CD4-positive, alpha-beta T cell (primary cell): ENCODE data around the gene N4BP2L1. TPM values are rescaled to one million over a fixed set of nuclear protein-coding genes. Genes with fewer than 3 reads are reported as not detected.

Experiments used
- ATAC-seq: fragments of 200-7000 bp; cut with Tn5 transposase; one replicate; pipeline ENCODE4 v1.10.0; 2022; ENCODE audit warnings: mild to moderate bottlenecking; ENCODE audit not compliant: poor library complexity
- CTCF ChIA-PET: fragments of 350-600 bp; sonication (Branson Sonifier 250); formaldehyde crosslinking; loops from one replicate; lab custom pipeline; 2021; ENCODE audit warnings: antibody characterized with exemption, inconsistent platforms; lab: Charles Lee
- POLR2A ChIA-PET: fragments of 350-600 bp; sonication (Branson Sonifier 250); formaldehyde crosslinking; loops from one replicate; lab custom pipeline; 2021; ENCODE audit warnings: antibody characterized with exemption, inconsistent platforms; lab: Charles Lee
- DNase-seq, 14 experiments: peaks; one replicate each; pipeline ENCODE4 v3.0.0-alpha.2; 2013 to 2020; ENCODE audit warnings: mixed read lengths in 2 of 14
- H3K27ac ChIP-seq, 2 donors: one replicate each; pipeline versions ENCODE4 v1.5.1 to v1.7.0; 2013; ENCODE audit warnings: low read length in 2 of 2, low read depth in 1 of 2, mild to moderate bottlenecking in 1 of 2
- H3K27me3 ChIP-seq, 2 experiments: 1 replicate in 1 of 2; 2 replicates in 1 of 2; pipeline versions ENCODE4 v1.6.1 to v1.7.0; 2013; ENCODE audit warnings: low read length in 2 of 2, control low read depth in 1 of 2, mild to moderate bottlenecking in 1 of 2, moderate library complexity in 1 of 2; ENCODE audit not compliant: insufficient read depth in 2 of 2, control insufficient read depth in 1 of 2
- H3K36me3 ChIP-seq: one replicate; pipeline ENCODE4 v1.6.1; 2013; ENCODE audit warnings: low read length, control low read depth; ENCODE audit not compliant: insufficient read depth
- H3K4me1 ChIP-seq: one replicate; pipeline ENCODE4 v1.6.1; 2013; ENCODE audit warnings: low read length, control low read depth; ENCODE audit not compliant: insufficient read depth
- H3K4me3 ChIP-seq: one replicate; pipeline ENCODE4 v1.5.1; 2013; ENCODE audit warnings: mild to moderate bottlenecking, low read length, moderate library complexity
- H3K9me3 ChIP-seq, 2 experiments: 1 replicate in 1 of 2; 2 replicates in 1 of 2; pipeline versions ENCODE4 v1.6.1 to v1.7.0; 2013; ENCODE audit warnings: low read length in 2 of 2, mild to moderate bottlenecking in 2 of 2, control low read depth in 1 of 2, moderate library complexity in 1 of 2; ENCODE audit not compliant: control insufficient read depth in 1 of 2, insufficient read depth in 1 of 2
- H3K27ac Mint-ChIP-seq: one replicate; pipeline ENCODE4 v1.8.0; 2020; ENCODE audit warnings: mixed read lengths
- H3K27me3 Mint-ChIP-seq: one replicate; pipeline ENCODE4 v1.8.0; 2021; ENCODE audit warnings: mixed read lengths
- H3K36me3 Mint-ChIP-seq: one replicate; pipeline ENCODE4 v1.8.0; 2021; ENCODE audit warnings: low read depth, mixed read lengths
- H3K4me1 Mint-ChIP-seq: one replicate; pipeline ENCODE4 v1.8.0; 2021; ENCODE audit warnings: low read depth, mixed read lengths
- H3K4me3 Mint-ChIP-seq: one replicate; pipeline ENCODE4 v1.8.0; 2020; ENCODE audit warnings: mild to moderate bottlenecking, mixed read lengths
- H3K9me3 Mint-ChIP-seq: one replicate; pipeline ENCODE4 v1.8.0; 2020; ENCODE audit warnings: mixed read lengths
- CTCF ChIP-seq: fragments of 200-600 bp; IDR thresholded peaks from one replicate; pipeline ENCODE4 v1.8.0; 2022; ENCODE audit warnings: antibody characterized with exemption, mild to moderate bottlenecking
- intact Hi-C, 2 experiments: fragments of 100-400 bp; cut with DNase I in 1 of 2; cut with micrococcal nuclease in 1 of 2; formaldehyde crosslinking; loops; one replicate each; pipeline versions ENCODE4 v1.15.1 to v1.9.0; 2023 to 2025; cut with DNase I, micrococcal nuclease
- total RNA-seq, 174 experiments: library from RNA in 2 of 174; stranded (reverse) in 2 of 174; gene quantifications; one replicate each; pipeline ENCODE4 v1.2.3 and lab custom pipeline; 2021 to 2026

Gene N4BP2L1
- total RNA-seq, 2 experiments from 2014 or later = 47.5 to 50.5 TPM

- CTCF ChIA-PET = no interaction called here
- no peak for TF ChIP-seq CTCF
- Mint-ChIP-seq H3K27ac (no peak overlapping the region), H3K27me3 (no peaks in the 10 kb centered on the region), H3K36me3 (peaks cover 20% of the 10 kb centered on the region), H3K4me3 (no peak overlapping the region), H3K4me1 (no peaks in the 10 kb centered on the region), H3K9me3 (no peaks in the 10 kb centered on the region)
- peaks cover 0 to 9% of the 10 kb centered on the region in 2 experiments for H3K9me3 ChIP-seq
- POLR2A ChIA-PET = interaction anchor here (0.5 kb wide), 1 partner anchor 84 kb away, joined by 6 read pairs; no protein-coding TSS in a partner anchor
- intact Hi-C loops = loop anchor here (5.0 to 10.0 kb wide), 2 partner anchors 534 to 537 kb away; no protein-coding TSS in a partner anchor
- H3K27me3 ChIP-seq = no peaks in the 10 kb centered on the region
- no peak overlapping the region for H3K27ac ChIP-seq
- no peaks in the 10 kb centered on the region for H3K36me3 ChIP-seq
- DNase-seq = no peak
- H3K4me1 ChIP-seq = no peaks in the 10 kb centered on the region
- no peak for ATAC-seq
- H3K4me3 ChIP-seq = no peak overlapping the region
Observed at GRCh38 chr13:32448972-32449371, 21.0 kb upstream of the N4BP2L1 start.

- Mint-ChIP-seq H3K9me3 (no peaks in the 10 kb centered on the region), H3K27me3 (no peaks in the 10 kb centered on the region), H3K4me1 (peaks cover 1% of the 10 kb centered on the region), H3K27ac (no peak overlapping the region), H3K4me3 (no peak overlapping the region), H3K36me3 (peaks cover 12% of the 10 kb centered on the region)
- H3K36me3 ChIP-seq = no peaks in the 10 kb centered on the region
- DNase-seq (no peak), ATAC-seq (no peak)
- no peaks in the 10 kb centered on the region for H3K27me3 ChIP-seq
- intact Hi-C loops = loop anchor here (5.0 to 10.0 kb wide), 2 partner anchors 533 to 536 kb away; no protein-coding TSS in a partner anchor
- no peak overlapping the region for H3K4me3 ChIP-seq
- H3K4me1 ChIP-seq = no peaks in the 10 kb centered on the region
- ChIA-PET POLR2A (interaction anchor here (0.5 to 1.1 kb wide), 2 partner anchors 20 to 85 kb away, joined by 3 to 6 read pairs; partner anchors contain the start of gene N4BP2L1), CTCF (no interaction called here)
- peaks cover 0 to 9% of the 10 kb centered on the region in 2 experiments for H3K9me3 ChIP-seq
- no peak for TF ChIP-seq CTCF
- H3K27ac ChIP-seq = no peak overlapping the region
Observed at GRCh38 chr13:32447894-32448623, 20.1 kb upstream of the N4BP2L1 start.

GRCh38 chr13:32446773-32447465 is 19.0 kb upstream of the N4BP2L1 start:
- no peaks in the 10 kb centered on the region for H3K27me3 ChIP-seq
- H3K4me3 Mint-ChIP-seq = no peak overlapping the region
- peaks cover 12% of the 10 kb centered on the region for H3K36me3 Mint-ChIP-seq
- no peak overlapping the region for H3K27ac ChIP-seq
- no peak for TF ChIP-seq CTCF
- intact Hi-C loops = loop anchor here (5.0 to 10.0 kb wide), 2 partner anchors 532 to 535 kb away; no protein-coding TSS in a partner anchor
- ChIA-PET POLR2A (no interaction called here), CTCF (no interaction called here)
- DNase-seq = no peak
- H3K27ac Mint-ChIP-seq = no peak overlapping the region
- no peaks in the 10 kb centered on the region for H3K27me3 Mint-ChIP-seq
- peaks cover 2% of the 10 kb centered on the region for H3K36me3 ChIP-seq
- no peak for ATAC-seq
- no peaks in the 10 kb centered on the region for H3K4me1 ChIP-seq
- no peaks in the 10 kb centered on the region for H3K9me3 Mint-ChIP-seq
- no peak overlapping the region for H3K4me3 ChIP-seq
- peaks cover 3% of the 10 kb centered on the region for H3K4me1 Mint-ChIP-seq
- H3K9me3 ChIP-seq = peaks cover 0 to 4% of the 10 kb centered on the region in 2 experiments
